Spleen (tissue), 7 donors: ENCODE results near the gene IRX1.

Source experiments
- CTCF ChIP-seq, 11 experiments: fragments of 200-600 bp in 7 of 11; fragments of 450-650 bp in 4 of 11; sonication (generic) in 4 of 11; IDR thresholded peaks in 8 of 11; conservative IDR thresholded peaks in 3 of 11; 1 replicate in 7 of 11; 2 replicates in 4 of 11; pipeline versions ENCODE4 v1.4.0 to v1.8.0; 2016 to 2021; ENCODE audit warnings: antibody characterized with exemption in 11 of 11, inconsistent platforms in 4 of 11, mild to moderate bottlenecking in 1 of 11
- POLR2A ChIP-seq, 3 donors: fragments of 450-650 bp; IDR thresholded peaks; one replicate each; pipeline ENCODE4 v1.5.1; 2017; ENCODE audit warnings: antibody characterized with exemption in 3 of 3, mild to moderate bottlenecking in 1 of 3
- donor health status: DM: no; HTN: no; CAD: no; lungs with moderate emphysema.
- donor health status: DM: no; HTN: no; CAD: no.
- donor health status: DM: no; HTN: no; CAD: no.

- TF ChIP-seq POLR2A (IDR thresholded peaks at IDR 0.05) (no peak), CTCF (IDR thresholded peaks at IDR 0.05 in 8 of 11, conservative IDR thresholded peaks at IDR 0.05 in 3 of 11) (no peak)
Observed at GRCh38 chr5:3596261-3596825, 711 bp downstream of the IRX1 start.
